ENCODE data around the gene IRF2BP2. TPM values are rescaled to one million over a fixed set of nuclear protein-coding genes. Genes with fewer than 3 reads are reported as not detected.

Gene IRF2BP2
- total and polyA plus RNA-seq, 4 donors, result 49.3 to 197 (median 110) TPM

- DNase-seq, result peak; percentile 58 to 83 (median 80)
- no peak for TF ChIP-seq CTCF (IDR thresholded peaks at IDR 0.05; ENCODE audit: control extremely low read depth, extremely low read depth)
- Histone ChIP-seq H3K27ac (ENCODE audit: low read depth in 1 of 2, low read length in 1 of 2) (peak overlapping the region in 1 of 2 donors; percentile 55), H3K9me3 (ENCODE audit: control insufficient read depth in 4 of 4, insufficient read depth in 3 of 4, low read length in 3 of 4) (no peaks in the 10 kb centered on the region), H3K4me1 (ENCODE audit: control insufficient read depth in 5 of 5, insufficient read depth in 5 of 5, low read length in 5 of 5) (peaks cover 9 to 67% (median 43%) of the 10 kb centered on the region in 5 donors), H3K9ac (ENCODE audit: insufficient read depth in 1 of 2, low read length in 2 of 2) (peak overlapping the region in 1 of 2 donors; percentile 7), H3K27me3 (ENCODE audit: control insufficient read depth in 3 of 3, insufficient read depth in 3 of 3, low read length in 2 of 3) (no peaks in the 10 kb centered on the region), H3K36me3 (ENCODE audit: control insufficient read depth in 4 of 4, insufficient read depth in 4 of 4, low read length in 4 of 4) (no peaks in the 10 kb centered on the region), H3K4me3 (no peak overlapping the region)
- 11 to 13% methylated on average over 2 of the region's 2 CpGs for WGBS, 2 donors
- ATAC-seq (ENCODE audit: insufficient read depth, low FRiP score), result no peak
Observed at GRCh38 chr1:234616644-234617043, 6.7 kb upstream of the IRF2BP2 start.

DNA sequence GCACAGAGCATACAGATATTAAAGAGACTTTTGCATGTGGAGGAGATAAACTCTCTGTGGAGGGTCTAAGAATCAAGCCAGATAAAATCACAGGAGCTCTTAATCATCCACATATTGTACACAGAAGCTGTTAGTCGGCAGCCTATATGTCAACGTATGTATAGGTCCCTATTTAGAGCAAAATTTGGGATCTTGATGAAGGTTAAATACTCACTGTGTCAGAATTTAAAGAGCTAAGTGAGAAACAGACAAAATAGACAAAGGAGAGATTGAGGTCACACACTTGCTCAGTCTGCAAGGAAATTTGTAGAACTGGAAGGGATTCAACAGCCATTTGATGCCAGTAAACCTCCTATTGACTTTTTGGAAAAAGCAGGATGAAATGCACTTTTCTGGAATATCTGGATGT lies 4.1 kb upstream of the IRF2BP2 start:
- no peak overlapping the region for H3K4me3 ChIP-seq
- no peaks in the 10 kb centered on the region for H3K9me3 ChIP-seq (ENCODE audit: control insufficient read depth in 4 of 4, insufficient read depth in 3 of 4, low read length in 3 of 4)
- no peak for TF ChIP-seq CTCF (IDR thresholded peaks at IDR 0.05; ENCODE audit: control extremely low read depth, extremely low read depth)
- H3K27me3 ChIP-seq (ENCODE audit: control insufficient read depth in 3 of 3, insufficient read depth in 3 of 3, low read length in 2 of 3), result no peaks in the 10 kb centered on the region
- no peak overlapping the region for H3K27ac ChIP-seq (ENCODE audit: low read depth in 1 of 2, low read length in 1 of 2)
- WGBS, 2 donors, result 38 to 49% methylated on average over 2 of the region's 2 CpGs
- peak overlapping the region in 1 of 2 donors; percentile 81 for H3K9ac ChIP-seq (ENCODE audit: insufficient read depth in 1 of 2, low read length in 2 of 2)
- ATAC-seq (ENCODE audit: insufficient read depth, low FRiP score) (no peak), DNase-seq (peak in 2 of 3 donors; percentile 66 to 72)
- peaks cover 8 to 62% (median 41%) of the 10 kb centered on the region in 5 donors for H3K4me1 ChIP-seq (ENCODE audit: control insufficient read depth in 5 of 5, insufficient read depth in 5 of 5, low read length in 5 of 5)
- H3K36me3 ChIP-seq (ENCODE audit: control insufficient read depth in 4 of 4, insufficient read depth in 4 of 4, low read length in 4 of 4), result no peaks in the 10 kb centered on the region

GRCh38 chr1:234613128-234613875 lies 3.3 kb upstream of the IRF2BP2 start:
- Histone ChIP-seq H3K36me3 (ENCODE audit: control insufficient read depth in 4 of 4, insufficient read depth in 4 of 4, low read length in 4 of 4) (peaks cover 0 to 5% (median 3%) of the 10 kb centered on the region in 4 donors), H3K9ac (ENCODE audit: insufficient read depth in 1 of 2, low read length in 2 of 2) (peak overlapping the region; percentile 48 to 81), H3K27me3 (ENCODE audit: control insufficient read depth in 3 of 3, insufficient read depth in 3 of 3, low read length in 2 of 3) (no peaks in the 10 kb centered on the region), H3K27ac (ENCODE audit: low read depth in 1 of 2, low read length in 1 of 2) (peak overlapping the region; percentile 98 to 100), H3K9me3 (ENCODE audit: control insufficient read depth in 4 of 4, insufficient read depth in 3 of 4, low read length in 3 of 4) (no peaks in the 10 kb centered on the region), H3K4me1 (ENCODE audit: control insufficient read depth in 5 of 5, insufficient read depth in 5 of 5, low read length in 5 of 5) (peaks cover 7 to 55% (median 34%) of the 10 kb centered on the region in 5 donors), H3K4me3 (no peak overlapping the region)
- WGBS, 2 donors, result 6 to 13% methylated on average over 12 of the region's 12 CpGs
- no peak for TF ChIP-seq CTCF (IDR thresholded peaks at IDR 0.05; ENCODE audit: control extremely low read depth, extremely low read depth)
- DNase-seq (peak; percentile 49 to 88 (median 86)), ATAC-seq (ENCODE audit: insufficient read depth, low FRiP score) (no peak)
